H1 (cell line): ENCODE data around the gene RNGTT. TPM values are rescaled to one million over a fixed set of nuclear protein-coding genes. Genes with fewer than 3 reads are reported as not detected.

ENCODE experiments used
- CTCF ChIA-PET: fragments of 300-600 bp; sonication (Branson Sonifier 250); formaldehyde crosslinking; loops from one replicate; lab custom pipeline; 2021; ENCODE audit not compliant: partially characterized antibody; lab: Charles Lee
- POLR2A ChIA-PET: fragments of 300-600 bp; sonication (Branson Sonifier 250); formaldehyde crosslinking; loops from one replicate; lab custom pipeline; 2021; ENCODE audit warnings: inconsistent platforms; ENCODE audit not compliant: partially characterized antibody; lab: Charles Lee
- DNase-seq, 2 experiments: peaks; one replicate each; pipeline versions ENCODE4 v3.0.0 to v3.0.0-alpha.2; 2010 to 2022; ENCODE audit warnings: low spot score in 2 of 2, low read depth in 1 of 2, mixed read lengths in 1 of 2
- FAIRE-seq: peaks from 2 replicates; lab custom pipeline; 2011; peaks lifted over from hg19 to GRCh38; lab: Jason Lieb, UNC
- H2AFZ ChIP-seq: 2 replicates; pipeline ENCODE4 v1.8.1; 2012; ENCODE audit warnings: low read length, inconsistent platforms
- H2AK5ac ChIP-seq: 2 replicates; pipeline ENCODE4 v1.6.1; 2013; ENCODE audit warnings: low read depth, low read length
- H2BK120ac ChIP-seq: replicated peaks from 2 replicates; pipeline ENCODE3; 2013; ENCODE audit warnings: low read depth, low read length, inconsistent platforms
- H2BK12ac ChIP-seq: 2 replicates; pipeline ENCODE4 v1.6.1; 2013; ENCODE audit warnings: low read depth, low read length
- H2BK15ac ChIP-seq: 2 replicates; pipeline ENCODE4 v1.6.1; 2013; ENCODE audit warnings: low read length
- H2BK20ac ChIP-seq: 2 replicates; pipeline ENCODE4 v1.6.1; 2013; ENCODE audit warnings: low read length
- H2BK5ac ChIP-seq: 2 replicates; pipeline ENCODE4 v1.6.1; 2013; ENCODE audit warnings: low read depth, low read length
- H3K14ac ChIP-seq: 2 replicates; pipeline ENCODE4 v1.6.1; 2013; ENCODE audit warnings: inconsistent platforms; ENCODE audit not compliant: insufficient read length
- H3K18ac ChIP-seq: 2 replicates; pipeline ENCODE4 v1.6.1; 2013; ENCODE audit warnings: low read length; ENCODE audit errors: extremely low read depth
- H3K23ac ChIP-seq: 2 replicates; pipeline ENCODE4 v1.6.1; 2013; ENCODE audit warnings: inconsistent platforms; ENCODE audit not compliant: insufficient read length
- H3K23me2 ChIP-seq: 2 replicates; pipeline ENCODE4 v1.6.1; 2013; ENCODE audit warnings: low read depth, low read length
- H3K27ac ChIP-seq: 2 replicates; pipeline ENCODE4 v1.6.1; 2011; ENCODE audit warnings: low read depth, low read length, inconsistent platforms
- H3K27me3 ChIP-seq, 4 experiments: replicated peaks in 1 of 4; 1 replicate in 1 of 4; 2 replicates in 3 of 4; pipeline versions ENCODE4 v1.6.1 to v1.8.1; 2011 to 2013; ENCODE audit warnings: low read length in 3 of 4, mild to moderate bottlenecking in 3 of 4, inconsistent platforms in 2 of 4, mixed read lengths in 2 of 4, moderate library complexity in 1 of 4; ENCODE audit not compliant: control insufficient read depth in 3 of 4, insufficient read depth in 3 of 4; ENCODE audit errors: extremely low read depth in 1 of 4
- H3K36me3 ChIP-seq, 4 experiments: 2 replicates each; pipeline versions ENCODE4 v1.6.1 to v1.8.1; 2011 to 2013; ENCODE audit warnings: mild to moderate bottlenecking in 4 of 4, low read length in 3 of 4, moderate library complexity in 2 of 4, control low read depth in 1 of 4, inconsistent platforms in 1 of 4; ENCODE audit not compliant: insufficient read depth in 4 of 4, control insufficient read depth in 2 of 4
- H3K4ac ChIP-seq: replicated peaks from 2 replicates; pipeline ENCODE3; 2013; ENCODE audit warnings: low read length, low read depth, mixed read lengths, inconsistent platforms; ENCODE audit not compliant: insufficient read length
- H3K4me1 ChIP-seq, 4 experiments: replicated peaks in 1 of 4; 1 replicate in 1 of 4; 2 replicates in 3 of 4; pipeline versions ENCODE4 v1.6.1 to v1.8.1; 2011 to 2013; ENCODE audit warnings: low read length in 3 of 4, inconsistent platforms in 2 of 4, mixed read lengths in 1 of 4; ENCODE audit not compliant: insufficient read depth in 4 of 4, control insufficient read depth in 3 of 4
- H3K4me2 ChIP-seq, 2 experiments: 2 replicates each; pipeline versions ENCODE4 v1.6.1 to v1.8.1; 2011 to 2013; ENCODE audit warnings: low read depth in 2 of 2, low read length in 2 of 2, control low read depth in 1 of 2, inconsistent platforms in 1 of 2, mild to moderate bottlenecking in 1 of 2; ENCODE audit not compliant: insufficient read depth in 1 of 2
- H3K4me3 ChIP-seq, 4 experiments: fragments of 200-600, 300-600 bp in 1 of 4; sonication (generic), shearing (Covaris generic), sonication (Bioruptor Twin) in 1 of 4; 2 replicates each; pipeline versions ENCODE4 v1.5.1 to v1.8.1; 2011 to 2016; ENCODE audit warnings: low read length in 4 of 4, low read depth in 3 of 4, control low read depth in 2 of 4, inconsistent platforms in 2 of 4, mild to moderate bottlenecking in 2 of 4, mixed read lengths in 1 of 4, moderate library complexity in 1 of 4; ENCODE audit not compliant: insufficient read depth in 2 of 4; ENCODE audit errors: extremely low read depth in 1 of 4
- H3K56ac ChIP-seq: replicated peaks from 2 replicates; pipeline ENCODE3; 2013; ENCODE audit warnings: low read depth, mild to moderate bottlenecking, mixed read lengths, low read length, inconsistent platforms; ENCODE audit not compliant: insufficient read length
- H3K79me1 ChIP-seq: 2 replicates; pipeline ENCODE4 v1.6.1; 2013; ENCODE audit warnings: low read depth, low read length, control low read depth
- H3K79me2 ChIP-seq, 2 experiments: 2 replicates each; pipeline versions ENCODE4 v1.6.1 to v1.8.1; 2012 to 2013; ENCODE audit warnings: low read length in 2 of 2, mild to moderate bottlenecking in 2 of 2, inconsistent platforms in 1 of 2; ENCODE audit not compliant: insufficient read depth in 2 of 2, control insufficient read depth in 1 of 2
- H3K9ac ChIP-seq, 4 experiments: replicated peaks in 1 of 4; 1 replicate in 1 of 4; 2 replicates in 3 of 4; pipeline versions ENCODE4 v1.6.1 to v1.8.1; 2011 to 2013; ENCODE audit warnings: low read depth in 3 of 4, low read length in 3 of 4, control low read depth in 2 of 4, mild to moderate bottlenecking in 2 of 4, moderate library complexity in 2 of 4, inconsistent platforms in 1 of 4; ENCODE audit errors: extremely low read depth in 1 of 4
- H3K9me3 ChIP-seq, 2 experiments: 2 replicates each; pipeline versions ENCODE4 v1.6.1 to v1.8.1; 2012 to 2013; ENCODE audit warnings: mild to moderate bottlenecking in 2 of 2, moderate library complexity in 2 of 2, control low read depth in 1 of 2, inconsistent platforms in 1 of 2, low read depth in 1 of 2, low read length in 1 of 2, mixed read lengths in 1 of 2; ENCODE audit not compliant: insufficient read depth in 2 of 2
- H4K20me1 ChIP-seq, 2 experiments: replicated peaks in 1 of 2; 2 replicates each; pipeline versions ENCODE3 to v1.8.1; 2011 to 2013; ENCODE audit warnings: inconsistent platforms in 2 of 2, low read length in 2 of 2, mild to moderate bottlenecking in 1 of 2; ENCODE audit not compliant: insufficient read depth in 2 of 2, control insufficient read depth in 1 of 2
- H4K5ac ChIP-seq: 2 replicates; pipeline ENCODE4 v1.6.1; 2013; ENCODE audit warnings: low read length, low read depth, mixed read lengths, inconsistent platforms; ENCODE audit not compliant: insufficient read length
- H4K8ac ChIP-seq: 2 replicates; pipeline ENCODE4 v1.8.0; 2013; ENCODE audit warnings: mild to moderate bottlenecking, moderate library complexity, low read length, inconsistent platforms; ENCODE audit not compliant: insufficient read depth; ENCODE audit errors: extremely low read depth
- H4K91ac ChIP-seq: replicated peaks from 2 replicates; pipeline ENCODE3; 2013; ENCODE audit warnings: low read length, mixed read lengths, inconsistent platforms; ENCODE audit not compliant: insufficient read length
- CEBPB ChIP-seq: IDR thresholded peaks from 2 replicates; pipeline ENCODE4 v1.6.1; 2012; ENCODE audit warnings: low read depth, low read length
- CREB1 ChIP-seq: IDR thresholded peaks from 2 replicates; pipeline ENCODE4 v1.6.1; 2012; ENCODE audit warnings: inconsistent platforms
- GABPA ChIP-seq: IDR thresholded peaks from 2 replicates; pipeline ENCODE4 v1.6.1; 2011; ENCODE audit warnings: mild to moderate bottlenecking, low read length, moderate library complexity, borderline replicate concordance; ENCODE audit not compliant: insufficient read depth
- JUND ChIP-seq: IDR thresholded peaks from 2 replicates; pipeline ENCODE4 v1.6.1; 2011; ENCODE audit warnings: mild to moderate bottlenecking, improper control_type of control experiment, low read length
- KDM5A ChIP-seq: fragments of 200-600 bp; IDR thresholded peaks from 2 replicates; pipeline ENCODE4 v1.7.1; 2012; ENCODE audit warnings: mild to moderate bottlenecking, low read length, inconsistent platforms, mixed read lengths
- SIRT6 ChIP-seq: IDR thresholded peaks from one replicate; pipeline ENCODE4 v1.7.1; 2012; ENCODE audit warnings: low read length, inconsistent platforms
- SP4 ChIP-seq: IDR thresholded peaks from 2 replicates; pipeline ENCODE4 v1.6.1; 2012; ENCODE audit warnings: low read length, inconsistent platforms
- WGBS, 2 experiments: shearing (Covaris generic) in 1 of 2; methylation state at CpG; one replicate each; pipeline versions ENCODE4 v1.1.6 to v1.1.7; 2013 to 2015; ENCODE audit warnings: low lambda C conversion rate in 2 of 2, mixed read lengths in 2 of 2, inconsistent platforms in 1 of 2, low coverage in 1 of 2, missing lambda C conversion rate in 1 of 2; ENCODE audit not compliant: insufficient replicate concordance in 2 of 2, insufficient coverage in 1 of 2, insufficient read length in 1 of 2; ENCODE audit errors: extremely low coverage in 1 of 2, missing lambda C conversion rate in 1 of 2; 5-methylcytosine and 5-hydroxymethylcytosine counted together
- polyA plus RNA-seq, 7 experiments: library from polyadenylated mRNA; depleted of rRNA in 3 of 7; stranded (reverse) in 5 of 7; unstranded in 2 of 7; fragments of >200 nt in 5 of 7; fragments of 200-250 nt in 2 of 7; gene quantifications; 1 replicate in 5 of 7; 2 replicates in 1 of 7; 4 replicates in 1 of 7; pipeline versions ENCODE4 v1.2.1 to v1.2.3, GENCODE V29; 2011 to 2013; ENCODE audit warnings: missing spikeins in 2 of 7, mixed read lengths in 2 of 7
- total RNA-seq: library from RNA; stranded (reverse); fragmentation: NEBNext Ultra II Directional; extraction: Animal tissue kit (Norgen Biotek cat#: 25700); gene quantifications from 2 replicates; pipeline ENCODE4 v1.2.1, GENCODE V29; 2021

The RNGTT gene
- total and polyA plus RNA-seq, 2 of the 8 experiments (the other 6 are each of a cell fraction or from before 2014, with no cell fraction given) = 3.6 to 21.2 TPM

DNA sequence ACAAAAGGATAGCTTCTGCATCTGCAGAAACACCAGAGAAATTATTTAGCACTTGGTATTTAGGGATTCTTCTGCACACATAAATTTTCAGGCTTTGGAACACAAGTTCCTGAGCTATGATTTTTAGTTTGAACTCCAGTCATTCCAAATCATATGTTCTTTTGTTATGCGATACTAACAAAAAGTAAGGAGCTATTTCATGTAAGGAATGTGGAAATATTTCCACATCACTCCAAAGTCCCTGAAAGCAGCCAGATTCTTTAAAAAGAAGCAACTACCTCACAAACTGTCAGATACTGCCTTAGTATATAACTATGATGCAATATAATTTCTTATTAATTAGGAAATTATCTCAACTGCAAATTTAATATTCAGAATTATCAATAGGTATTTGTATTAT is 106.9 kb downstream of the RNGTT start:
- H2BK5ac ChIP-seq = no peak overlapping the region
- H3K23ac ChIP-seq = no peak overlapping the region
- no peak for DNase-seq
- no peak overlapping the region for H4K91ac ChIP-seq
- ChIA-PET POLR2A (no interaction called here), CTCF (interaction anchor here (1.9 to 2.2 kb wide), 2 partner anchors 14 to 76 kb away, joined by 6 to 9 read pairs; no protein-coding TSS in a partner anchor)
- 97% methylated on average over 1 of the region's 1 CpG; no CpG with 5 or more reads in 1 of the 2 experiments for WGBS, 2 experiments
- no peaks in the 10 kb centered on the region for H3K79me2 ChIP-seq
- no peak overlapping the region for H2AFZ ChIP-seq
- no peaks in the 10 kb centered on the region for H3K36me3 ChIP-seq
- H4K20me1 ChIP-seq = no peaks in the 10 kb centered on the region
- H4K5ac ChIP-seq = no peak overlapping the region
- H3K27me3 ChIP-seq = no peaks in the 10 kb centered on the region
- H3K56ac ChIP-seq = no peak overlapping the region
- H3K18ac ChIP-seq = no peak overlapping the region
- no peak overlapping the region for H2BK120ac ChIP-seq
- no peak overlapping the region for H2BK20ac ChIP-seq
- H3K4ac ChIP-seq = no peak overlapping the region
- H3K14ac ChIP-seq = no peak overlapping the region
- no peak overlapping the region for H3K27ac ChIP-seq
- no peak overlapping the region for H2BK12ac ChIP-seq
- H3K23me2 ChIP-seq = no peaks in the 10 kb centered on the region
- no peaks in the 10 kb centered on the region for H3K79me1 ChIP-seq
- no peak for FAIRE-seq
- no peaks in the 10 kb centered on the region for H3K9me3 ChIP-seq
- no peak overlapping the region for H3K9ac ChIP-seq
- no peak overlapping the region for H3K4me3 ChIP-seq
- H3K4me1 ChIP-seq = no peaks in the 10 kb centered on the region
- H2AK5ac ChIP-seq = no peak overlapping the region
- H4K8ac ChIP-seq = no peak overlapping the region
- H3K4me2 ChIP-seq = no peak overlapping the region
- no peak overlapping the region for H2BK15ac ChIP-seq
- TF ChIP-seq KDM5A (no peak), CREB1 (no peak), SP4 (no peak), JUND (no peak), CEBPB (no peak; the same call in 1 of the 2 replicates), SIRT6 (no peak), GABPA (no peak)
